Uterus (tissue), 2 donors: ENCODE data around the gene STXBP5.

Experiments
- CTCF ChIP-seq, 4 experiments: fragments of 200-600 bp in 2 of 4; fragments of 450-650 bp in 2 of 4; sonication (generic) in 2 of 4; IDR thresholded peaks; one replicate each; pipeline ENCODE4 v1.5.1; 2016 to 2019; ENCODE audit warnings: antibody characterized with exemption in 4 of 4, mild to moderate bottlenecking in 2 of 4, moderate library complexity in 1 of 4
- POLR2A ChIP-seq, 2 donors: fragments of 450-650 bp; IDR thresholded peaks; one replicate each; pipeline ENCODE4 v1.6.1; 2016; ENCODE audit warnings: antibody characterized with exemption in 2 of 2, mild to moderate bottlenecking in 1 of 2, moderate library complexity in 1 of 2

- TF ChIP-seq CTCF (IDR thresholded peaks at IDR 0.05) (no peak), POLR2A (IDR thresholded peaks at IDR 0.05) (no peak)
These were observed 42.8 kb downstream of the STXBP5 start for GRCh38 chr6:147246853-147247635.
